Stimulated activated CD8-positive, alpha-beta memory T cell treated with anti-CD3 and anti-CD28 coated beads, Interleukin-15, amount 100 ng/mL, for 4 hours (primary cell): ENCODE results near the gene GPD1.

Experiments
- DNase-seq, 2 donors: peaks; one replicate each; pipeline ENCODE4 v3.0.0-alpha.2; 2020; ENCODE audit warnings: low read depth in 2 of 2

Gene GPD1

GRCh38 chr12:50103767-50104321, at the start of gene GPD1:
GPD1 (plus strand) TSS chr12:50104008; CDS start chr12:50104051, 43 bp downstream.
- no peak for DNase-seq

GRCh38 chr12:50055831-50056638, 47.8 kb upstream of the GPD1 start:
- DNase-seq, result peak; percentile 10 to 38

GRCh38 chr12:50056639-50056976, 47.2 kb upstream of the GPD1 start:
- DNase-seq, result no peak

GRCh38 chr12:50057000-50057841, 46.6 kb upstream of the GPD1 start, which contains the start of gene ASIC1:
ASIC1 (plus strand) TSS chr12:50057596; CDS start chr12:50058767, 1,171 bp downstream.
- DNase-seq, result peak; percentile 15 to 26

GRCh38 chr12:50057896-50058670, 45.7 kb upstream of the GPD1 start:
- DNase-seq, result no peak

- DNase-seq, result no peak
Observed at GRCh38 chr12:50058743-50059312, 45.0 kb upstream of the GPD1 start.

- DNase-seq, result peak; percentile 51 to 58
Observed at GRCh38 chr12:50059440-50060119, 44.2 kb upstream of the GPD1 start.

- no peak for DNase-seq
Observed at GRCh38 chr12:50060120-50060468, 43.7 kb upstream of the GPD1 start.

- DNase-seq, result no peak
Observed at GRCh38 chr12:50061171-50061570, 42.6 kb upstream of the GPD1 start.

- no peak for DNase-seq
Observed at GRCh38 chr12:50061946-50062686, 41.7 kb upstream of the GPD1 start.

GRCh38 chr12:50062728-50063460, 40.9 kb upstream of the GPD1 start:
- DNase-seq, result no peak

GRCh38 chr12:50065726-50066310, 38.0 kb upstream of the GPD1 start:
- no peak for DNase-seq

- no peak for DNase-seq
Observed at GRCh38 chr12:50066402-50066801, 37.4 kb upstream of the GPD1 start.

GRCh38 chr12:50069069-50069468, 34.7 kb upstream of the GPD1 start:
- no peak for DNase-seq

- DNase-seq, result no peak
Observed at GRCh38 chr12:50069539-50069938, 34.3 kb upstream of the GPD1 start.

GRCh38 chr12:50070314-50071060, 33.3 kb upstream of the GPD1 start:
- DNase-seq, result peak in 1 of 2 donors; percentile 16

GRCh38 chr12:50072198-50072907, 31.5 kb upstream of the GPD1 start:
- DNase-seq, result no peak

- DNase-seq, result no peak
Observed at GRCh38 chr12:50073206-50073605, 30.6 kb upstream of the GPD1 start.
